ENCODE results near the gene FRMD1.

FRMD1 gene

GRCh38 chr6:168111911-168112310, 32.9 kb upstream of the FRMD1 start:
- no peak for DNase-seq (ENCODE audit: low read depth in 2 of 2)

GRCh38 chr6:168110437-168110836, 31.4 kb upstream of the FRMD1 start:
- DNase-seq (ENCODE audit: low read depth in 2 of 2): no peak

GRCh38 chr6:168109171-168109570, 30.2 kb upstream of the FRMD1 start:
- no peak for DNase-seq (ENCODE audit: low read depth in 2 of 2)

- no peak for DNase-seq (ENCODE audit: low read depth in 2 of 2)
Observed at GRCh38 chr6:168107191-168107983, 28.4 kb upstream of the FRMD1 start.

GRCh38 chr6:168106633-168107005, 27.6 kb upstream of the FRMD1 start:
- DNase-seq (ENCODE audit: low read depth in 2 of 2): no peak

GRCh38 chr6:168105813-168106632, 27.0 kb upstream of the FRMD1 start:
- no peak for DNase-seq (ENCODE audit: low read depth in 2 of 2)

- DNase-seq (ENCODE audit: low read depth in 2 of 2): no peak
Observed at GRCh38 chr6:168104636-168105035, 25.6 kb upstream of the FRMD1 start.

GRCh38 chr6:168103050-168103830, 24.2 kb upstream of the FRMD1 start:
- no peak for DNase-seq (ENCODE audit: low read depth in 2 of 2)

GRCh38 chr6:168102315-168102985, 23.4 kb upstream of the FRMD1 start:
- no peak for DNase-seq (ENCODE audit: low read depth in 2 of 2)

GRCh38 chr6:168101590-168102314, 22.7 kb upstream of the FRMD1 start:
- no peak for DNase-seq (ENCODE audit: low read depth in 2 of 2)

- no peak for DNase-seq (ENCODE audit: low read depth in 2 of 2)
Observed at GRCh38 chr6:168100803-168101589, 22.0 kb upstream of the FRMD1 start.

GRCh38 chr6:168100011-168100802, 21.2 kb upstream of the FRMD1 start:
- DNase-seq (ENCODE audit: low read depth in 2 of 2): no peak

- no peak for DNase-seq (ENCODE audit: low read depth in 2 of 2)
Observed at GRCh38 chr6:168099201-168100010, 20.4 kb upstream of the FRMD1 start.

- no peak for DNase-seq (ENCODE audit: low read depth in 2 of 2)
Observed at GRCh38 chr6:168098431-168098861, 19.4 kb upstream of the FRMD1 start.

- no peak for DNase-seq (ENCODE audit: low read depth in 2 of 2)
Observed at GRCh38 chr6:168097621-168098430, 18.8 kb upstream of the FRMD1 start.

GRCh38 chr6:168097221-168097620, 18.2 kb upstream of the FRMD1 start:
- DNase-seq (ENCODE audit: low read depth in 2 of 2): no peak

GRCh38 chr6:168096271-168096764, 17.3 kb upstream of the FRMD1 start:
- no peak for DNase-seq (ENCODE audit: low read depth in 2 of 2)
